HG03196 (cell line): ENCODE results near the gene MTRF1L.
"Not testable (repeated sequence)": the region's sequence is repeated elsewhere in the genome, so short reads cannot be mapped to it uniquely, and the experiment has no call there.

ENCODE experiments used
- ATAC-seq: cut with Tn5 transposase; IDR thresholded peaks from one replicate; pipeline ENCODE4 v1.9.1; 2021; ENCODE audit not compliant: unreplicated experiment

Gene MTRF1L

DNA sequence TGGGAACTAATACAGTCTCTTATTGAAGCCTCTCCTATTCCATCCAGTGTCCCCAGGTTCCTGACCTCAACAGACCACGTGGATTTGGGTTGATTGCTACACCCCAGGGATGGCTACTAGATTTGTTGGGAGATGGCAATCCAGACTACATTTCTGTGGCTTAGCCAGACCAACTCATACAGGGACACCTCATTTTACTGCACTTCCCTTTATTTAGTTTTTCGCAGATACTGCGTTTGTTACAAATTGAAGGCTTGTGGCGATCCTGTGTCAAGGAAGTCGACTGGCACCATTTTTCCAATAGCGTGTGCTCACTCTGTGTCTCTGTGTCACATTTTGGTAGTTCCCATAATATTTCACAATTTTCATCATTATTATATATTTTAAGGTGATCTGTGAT lies 10.3 kb upstream of the MTRF1L start:
- no peak for ATAC-seq

GRCh38 chr6:153003366-153003690 lies 819 bp upstream of the MTRF1L start:
- no peak for ATAC-seq

GRCh38 chr6:153001767-153002612 lies 519 bp downstream of the MTRF1L start:
- peak; percentile 30 for ATAC-seq

GRCh38 chr6:153000790-153001189 lies 1.7 kb downstream of the MTRF1L start:
- ATAC-seq, result not testable (repeated sequence)

DNA sequence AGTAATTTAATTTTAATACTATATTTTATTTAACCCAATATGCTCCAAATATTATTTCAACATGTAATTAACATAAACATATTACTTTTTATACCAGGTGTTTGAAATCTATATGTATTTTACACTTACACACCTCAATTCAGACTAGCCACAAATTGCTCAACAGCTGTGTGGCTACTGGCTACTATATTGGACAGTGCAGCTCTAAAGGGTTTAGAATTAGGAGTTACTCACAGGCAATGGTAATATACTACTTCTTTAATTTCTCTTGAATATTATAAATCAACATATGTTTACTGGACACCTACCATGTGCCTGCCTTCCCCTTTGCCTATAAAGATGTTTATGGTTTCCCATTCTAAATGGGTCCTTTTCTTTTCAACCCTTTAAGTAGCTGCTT lies 2.3 kb downstream of the MTRF1L start:
- no peak for ATAC-seq

- ATAC-seq, result not testable (repeated sequence)
Measured at GRCh38 chr6:152999538-152999937, 3.0 kb downstream of the MTRF1L start.

DNA sequence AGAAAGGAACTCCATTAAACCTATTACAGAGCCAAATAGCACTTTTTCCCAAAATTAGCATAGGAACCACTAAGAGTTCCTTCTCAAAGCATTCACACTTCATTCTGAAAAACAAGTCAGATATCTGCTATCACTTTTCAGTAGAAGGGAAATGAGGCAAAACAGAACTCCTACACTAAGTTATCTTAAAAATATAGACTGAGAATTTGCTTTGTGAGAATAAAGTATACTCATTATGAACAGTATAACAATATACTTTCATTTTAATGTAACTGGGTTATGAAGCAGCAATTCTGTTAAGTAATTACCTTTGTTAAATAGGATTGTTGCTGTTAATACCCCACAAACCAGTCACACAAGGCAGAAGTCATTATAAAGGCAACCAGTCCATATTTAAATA lies 8.7 kb downstream of the MTRF1L start:
- no peak for ATAC-seq

DNA sequence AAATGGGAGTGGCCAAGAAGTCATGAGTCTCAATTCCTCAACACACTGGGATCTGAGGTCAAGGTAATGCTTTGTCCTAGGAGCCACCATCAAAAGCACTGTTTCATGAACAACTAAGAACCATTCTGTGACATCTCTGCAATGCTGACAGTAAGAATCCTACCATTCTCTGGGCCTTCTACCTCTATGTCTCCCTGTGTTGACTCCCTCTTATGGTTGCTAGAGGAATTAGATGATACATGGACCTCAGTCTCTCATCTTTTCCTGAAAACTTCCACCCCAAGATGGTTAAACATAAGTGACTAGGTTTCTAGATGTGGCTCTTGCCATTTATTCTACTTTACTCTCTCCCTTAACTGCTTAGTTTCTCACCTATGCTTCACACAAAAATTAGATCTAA lies 9.1 kb downstream of the MTRF1L start:
- ATAC-seq, result no peak

- no peak for ATAC-seq
Measured at GRCh38 chr6:152986978-152987377, 15.5 kb downstream of the MTRF1L start.

DNA sequence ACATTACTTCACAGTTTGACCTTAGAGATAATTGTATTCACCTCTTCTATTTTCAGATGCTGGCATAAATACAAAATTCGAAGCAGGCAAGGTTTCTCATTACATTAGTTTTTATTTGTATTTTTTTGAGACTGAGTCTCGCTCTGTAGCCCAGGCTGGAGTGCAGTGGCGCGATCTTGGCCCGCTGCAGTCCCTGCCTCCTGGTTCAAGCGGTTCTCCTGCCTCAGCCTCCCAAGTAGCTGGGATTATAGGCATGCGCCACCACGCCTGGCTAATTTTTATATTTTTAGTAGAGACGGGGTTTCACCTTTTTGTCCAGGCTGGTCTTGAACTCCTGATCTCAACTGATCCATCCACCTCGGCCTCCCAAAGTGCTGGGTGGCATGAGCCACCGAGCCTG lies 17.2 kb downstream of the MTRF1L start:
- ATAC-seq, result not testable (repeated sequence)

DNA sequence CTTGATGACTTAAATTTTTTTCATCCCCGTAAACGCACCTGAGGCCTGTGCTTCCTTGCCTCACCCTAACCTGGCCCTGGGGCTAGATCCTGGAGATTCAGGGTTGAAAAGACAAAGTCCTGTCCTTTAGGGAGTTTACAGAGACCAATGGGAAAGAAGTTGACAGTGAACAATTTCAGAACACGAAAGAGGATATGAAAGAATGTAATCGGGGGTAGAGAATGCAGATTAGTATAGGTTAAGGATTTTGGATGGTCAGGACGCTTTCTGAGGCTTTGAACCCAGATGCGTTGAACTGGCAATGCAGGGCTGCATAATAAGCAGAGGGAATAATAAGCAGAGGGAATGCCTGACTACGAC lies 18.0 kb downstream of the MTRF1L start:
- ATAC-seq, result peak; percentile 29

GRCh38 chr6:152983637-152984512 lies 18.6 kb downstream of the MTRF1L start:
- ATAC-seq, result peak; percentile 22

- peak; percentile 89 for ATAC-seq
Measured at GRCh38 chr6:152982904-152983636, 19.4 kb downstream of the MTRF1L start, which contains the start of gene FBXO5. Gene FBXO5 (minus strand): TSS chr6:152983041. CDS start chr6:152982959, 82 bp downstream.

GRCh38 chr6:152981989-152982903 lies 20.3 kb downstream of the MTRF1L start:
- ATAC-seq, result peak; percentile 1

GRCh38 chr6:152981219-152981618 lies 21.3 kb downstream of the MTRF1L start:
- no peak for ATAC-seq

GRCh38 chr6:152980656-152981055 lies 21.9 kb downstream of the MTRF1L start:
- no peak for ATAC-seq

DNA sequence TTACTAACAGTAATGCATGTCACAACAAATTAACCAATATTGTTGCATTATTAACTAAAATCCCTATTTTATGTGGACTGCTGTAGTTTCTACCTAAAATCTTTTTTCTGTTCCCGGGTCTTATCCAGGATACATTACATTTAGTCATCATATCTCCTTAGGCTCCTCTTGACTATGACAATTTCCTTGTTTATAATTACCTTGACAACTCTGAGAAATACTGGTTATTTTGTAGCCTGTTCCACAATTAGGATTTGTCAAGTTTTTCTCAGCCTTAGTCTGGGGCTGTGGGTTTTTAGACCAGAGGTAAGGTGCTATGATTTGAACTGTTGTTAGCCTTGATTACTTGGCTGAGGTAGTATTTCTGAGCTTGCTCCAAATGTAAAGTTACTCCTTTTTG lies 23.4 kb downstream of the MTRF1L start:
- no peak for ATAC-seq

- no peak for ATAC-seq
Measured at GRCh38 chr6:152978058-152978457, 24.5 kb downstream of the MTRF1L start.

- no peak for ATAC-seq
Measured at GRCh38 chr6:152977556-152977955, 25.0 kb downstream of the MTRF1L start.

GRCh38 chr6:152976749-152977148 lies 25.8 kb downstream of the MTRF1L start:
- no peak for ATAC-seq
